Endothelial cell of umbilical vein (primary cell): ENCODE measurements around the gene COQ9.

Source experiments
- CTCF ChIP-seq, 2 donors: IDR thresholded peaks; 1 replicate in 1 of 2; 2 replicates in 1 of 2; pipeline ENCODE4 v1.5.1; 2011; ENCODE audit warnings: low read length in 2 of 2, mild to moderate bottlenecking in 2 of 2, moderate library complexity in 2 of 2, control low read depth in 1 of 2, inconsistent platforms in 1 of 2, low read depth in 1 of 2; ENCODE audit not compliant: insufficient read depth in 1 of 2; ENCODE audit errors: extremely low read depth in 1 of 2
- GATA2 ChIP-seq: IDR thresholded peaks from 2 replicates; pipeline ENCODE4 v1.7.0; 2011; ENCODE audit warnings: low read depth, mild to moderate bottlenecking, moderate library complexity, mixed read lengths, low read length; ENCODE audit not compliant: insufficient read length, insufficient read depth
- MAX ChIP-seq: IDR thresholded peaks from 2 replicates; pipeline ENCODE4 v1.6.1; 2011; ENCODE audit not compliant: insufficient read depth, insufficient read length
- POLR2A ChIP-seq: IDR thresholded peaks from 2 replicates; pipeline ENCODE4 v1.6.1; 2012; ENCODE audit warnings: low read depth, mild to moderate bottlenecking, control low read depth, low read length
- POLR2AphosphoS5 ChIP-seq: IDR thresholded peaks from 2 replicates; pipeline ENCODE4 v1.6.1; 2012; ENCODE audit warnings: low read depth, mild to moderate bottlenecking, control low read depth, low read length, moderate library complexity; ENCODE audit not compliant: insufficient read depth

- TF ChIP-seq CTCF (IDR thresholded peaks at IDR 0.05; ENCODE audit: extremely low read depth in 1 of 2, insufficient read depth in 1 of 2, low read depth in 1 of 2, low read length in 2 of 2) (no peak), POLR2A (peak; percentile 94), MAX (peak; percentile 63), POLR2AphosphoS5 (peak; percentile 98), GATA2 (no peak)
Observed at GRCh38 chr16:57447186-57447962, at the start of gene COQ9, which contains the start of gene CIAPIN1.
